Ishikawa (cell line): ENCODE measurements around the gene ROBO1.

Source experiments
- CEBPB ChIP-seq: IDR thresholded peaks from 2 replicates; pipeline ENCODE4 v1.6.1; 2012
- CREB1 ChIP-seq: IDR thresholded peaks from 2 replicates; pipeline ENCODE4 v1.6.1; 2012; ENCODE audit warnings: low read depth
- EGR1 ChIP-seq: IDR thresholded peaks from 2 replicates; pipeline ENCODE4 v1.6.1; 2012
- EP300 ChIP-seq: IDR thresholded peaks from 2 replicates; pipeline ENCODE4 v1.6.1; 2012; ENCODE audit warnings: borderline replicate concordance
- FOXM1 ChIP-seq: IDR thresholded peaks from 2 replicates; pipeline ENCODE4 v1.6.1; 2012; ENCODE audit warnings: low read depth, borderline replicate concordance
- NFIC ChIP-seq: IDR thresholded peaks from 2 replicates; pipeline ENCODE4 v1.6.1; 2012
- RAD21 ChIP-seq: IDR thresholded peaks from 2 replicates; pipeline ENCODE4 v1.6.1; 2012; ENCODE audit warnings: low read depth
- TAF1 ChIP-seq: IDR thresholded peaks from 2 replicates; pipeline ENCODE4 v1.6.1; 2012; ENCODE audit warnings: low read depth, mild to moderate bottlenecking
- TCF12 ChIP-seq: IDR thresholded peaks from 2 replicates; pipeline ENCODE4 v1.6.1; 2012; ENCODE audit warnings: low read depth
- YY1 ChIP-seq: IDR thresholded peaks from 2 replicates; pipeline ENCODE4 v1.6.1; 2012; ENCODE audit warnings: low read depth
- ZBTB7A ChIP-seq: IDR thresholded peaks from 2 replicates; pipeline ENCODE4 v1.6.1; 2012; ENCODE audit warnings: low read depth
- TF ChIP-seq, protein P1 (sequence below): IDR thresholded peaks from 2 replicates; pipeline ENCODE4 v1.6.1; 2012
- TF ChIP-seq, protein P2 (sequence below): IDR thresholded peaks from 2 replicates; pipeline ENCODE4 v1.6.1; 2012
- TF ChIP-seq, protein P3 (sequence below): IDR thresholded peaks from 2 replicates; pipeline ENCODE4 v1.6.1; 2012; ENCODE audit warnings: low read depth, mild to moderate bottlenecking

DNA sequence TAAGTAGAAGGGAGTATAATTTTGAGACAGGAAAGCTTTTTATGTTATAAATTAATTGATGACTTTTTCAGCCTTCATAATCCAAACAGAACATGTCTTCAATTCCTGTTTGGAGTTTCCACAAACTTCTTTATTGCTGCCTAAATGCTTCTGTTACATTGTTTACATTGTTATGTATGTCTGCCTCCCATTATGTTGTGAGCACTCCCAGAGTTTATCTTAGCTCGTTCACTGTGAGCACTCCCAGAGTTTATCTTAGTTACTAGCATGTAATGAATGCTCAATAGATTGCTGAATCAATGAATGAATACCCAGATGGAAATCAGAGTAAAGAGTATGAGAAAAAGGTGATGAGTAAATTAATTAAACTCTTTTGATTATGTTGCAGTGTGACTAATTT, 1178.0 kb downstream of the ROBO1 start:
- TF ChIP-seq NFIC (no peak), EP300 (no peak), ZBTB7A (no peak), CREB1 (no peak), CEBPB (no peak), YY1 (no peak), TAF1 (no peak), RAD21 (no peak), FOXM1 (no peak), TCF12 (no peak), EGR1 (no peak)
- TF ChIP-seq, protein P1, sequence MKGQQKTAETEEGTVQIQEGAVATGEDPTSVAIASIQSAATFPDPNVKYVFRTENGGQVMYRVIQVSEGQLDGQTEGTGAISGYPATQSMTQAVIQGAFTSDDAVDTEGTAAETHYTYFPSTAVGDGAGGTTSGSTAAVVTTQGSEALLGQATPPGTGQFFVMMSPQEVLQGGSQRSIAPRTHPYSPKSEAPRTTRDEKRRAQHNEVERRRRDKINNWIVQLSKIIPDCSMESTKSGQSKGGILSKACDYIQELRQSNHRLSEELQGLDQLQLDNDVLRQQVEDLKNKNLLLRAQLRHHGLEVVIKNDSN, result no peak
- TF ChIP-seq, protein P2, sequence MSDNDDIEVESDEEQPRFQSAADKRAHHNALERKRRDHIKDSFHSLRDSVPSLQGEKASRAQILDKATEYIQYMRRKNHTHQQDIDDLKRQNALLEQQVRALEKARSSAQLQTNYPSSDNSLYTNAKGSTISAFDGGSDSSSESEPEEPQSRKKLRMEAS, result no peak
- TF ChIP-seq, protein P3, sequence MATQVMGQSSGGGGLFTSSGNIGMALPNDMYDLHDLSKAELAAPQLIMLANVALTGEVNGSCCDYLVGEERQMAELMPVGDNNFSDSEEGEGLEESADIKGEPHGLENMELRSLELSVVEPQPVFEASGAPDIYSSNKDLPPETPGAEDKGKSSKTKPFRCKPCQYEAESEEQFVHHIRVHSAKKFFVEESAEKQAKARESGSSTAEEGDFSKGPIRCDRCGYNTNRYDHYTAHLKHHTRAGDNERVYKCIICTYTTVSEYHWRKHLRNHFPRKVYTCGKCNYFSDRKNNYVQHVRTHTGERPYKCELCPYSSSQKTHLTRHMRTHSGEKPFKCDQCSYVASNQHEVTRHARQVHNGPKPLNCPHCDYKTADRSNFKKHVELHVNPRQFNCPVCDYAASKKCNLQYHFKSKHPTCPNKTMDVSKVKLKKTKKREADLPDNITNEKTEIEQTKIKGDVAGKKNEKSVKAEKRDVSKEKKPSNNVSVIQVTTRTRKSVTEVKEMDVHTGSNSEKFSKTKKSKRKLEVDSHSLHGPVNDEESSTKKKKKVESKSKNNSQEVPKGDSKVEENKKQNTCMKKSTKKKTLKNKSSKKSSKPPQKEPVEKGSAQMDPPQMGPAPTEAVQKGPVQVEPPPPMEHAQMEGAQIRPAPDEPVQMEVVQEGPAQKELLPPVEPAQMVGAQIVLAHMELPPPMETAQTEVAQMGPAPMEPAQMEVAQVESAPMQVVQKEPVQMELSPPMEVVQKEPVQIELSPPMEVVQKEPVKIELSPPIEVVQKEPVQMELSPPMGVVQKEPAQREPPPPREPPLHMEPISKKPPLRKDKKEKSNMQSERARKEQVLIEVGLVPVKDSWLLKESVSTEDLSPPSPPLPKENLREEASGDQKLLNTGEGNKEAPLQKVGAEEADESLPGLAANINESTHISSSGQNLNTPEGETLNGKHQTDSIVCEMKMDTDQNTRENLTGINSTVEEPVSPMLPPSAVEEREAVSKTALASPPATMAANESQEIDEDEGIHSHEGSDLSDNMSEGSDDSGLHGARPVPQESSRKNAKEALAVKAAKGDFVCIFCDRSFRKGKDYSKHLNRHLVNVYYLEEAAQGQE, result no peak
